ENCODE results near the gene TRIM10.
A peak's percentile ranks its signal among the peaks of the same experiment; 100 is the strongest.
"Not testable (repeated sequence)": the region's sequence is repeated elsewhere in the genome, so short reads cannot be mapped to it uniquely, and the experiment has no call there.

Gene TRIM10

GRCh38 chr6:30171677-30172471 is 10.9 kb upstream of the TRIM10 start:
- ChIA-PET CTCF (interaction anchor here (0.7 to 2.2 kb wide), 9 partner anchors 8 to 158 kb away, joined by 3 to 13 read pairs (median 3); no protein-coding TSS in a partner anchor), POLR2A (no interaction called here)
- Histone ChIP-seq H3K4me1 (ENCODE audit: control extremely low read depth in 1 of 4, control insufficient read depth in 4 of 4, insufficient read depth in 4 of 4, low read length in 3 of 4) (peaks cover 3 to 31% (median 24%) of the 10 kb centered on the region in 4 experiments), H3K9me3 (ENCODE audit: control extremely low read depth in 1 of 5, control insufficient read depth in 4 of 5, insufficient read depth in 2 of 5, low read depth in 1 of 5, low read length in 4 of 5) (no peaks in the 10 kb centered on the region), H3K36me3 (ENCODE audit: control insufficient read depth in 4 of 4, insufficient read depth in 4 of 4, low read length in 3 of 4) (no peaks in the 10 kb centered on the region), H3K27me3 (replicated peaks in 2 of 5; ENCODE audit: control insufficient read depth in 4 of 5, insufficient read depth in 5 of 5, low read length in 4 of 5) (peaks cover 4 to 59% (median 26%) of the 10 kb centered on the region in 5 experiments), H3K4me3 (ENCODE audit: control insufficient read depth in 1 of 7, extremely low read depth in 1 of 7, insufficient read depth in 4 of 7, low read depth in 2 of 7, low read length in 6 of 7) (peak overlapping the region in 4 of 7 experiments; percentile 12 to 54 (median 36)), H3K27ac (ENCODE audit: insufficient read depth in 1 of 2, low read depth in 1 of 2, low read length in 2 of 2, poor library complexity in 1 of 2, severe bottlenecking in 2 of 2) (no peak overlapping the region)
- 6% methylated on average over 54 of the region's 62 CpGs for WGBS (ENCODE audit: insufficient coverage)
- peak in 1 of 3 donors; percentile 31 for DNase-seq

- no peaks in the 10 kb centered on the region for H3K36me3 ChIP-seq (ENCODE audit: control insufficient read depth in 4 of 4, insufficient read depth in 4 of 4, low read length in 3 of 4)
- ChIA-PET POLR2A (interaction anchor here (0.8 kb wide), 1 partner anchor 19 kb away, joined by 3 read pairs; no protein-coding TSS in a partner anchor), CTCF (interaction anchor here (0.9 to 2.2 kb wide), 7 partner anchors 17 to 68 kb away, joined by 3 to 13 read pairs (median 5); no protein-coding TSS in a partner anchor)
- H3K27me3 ChIP-seq (replicated peaks in 2 of 5; ENCODE audit: control insufficient read depth in 4 of 5, insufficient read depth in 5 of 5, low read length in 4 of 5) = peaks cover 3 to 45% (median 22%) of the 10 kb centered on the region in 5 experiments
- WGBS (ENCODE audit: insufficient coverage) = 35% methylated on average over 7 of the region's 7 CpGs
- H3K9me3 ChIP-seq (ENCODE audit: control extremely low read depth in 1 of 5, control insufficient read depth in 4 of 5, insufficient read depth in 2 of 5, low read depth in 1 of 5, low read length in 4 of 5) = no peaks in the 10 kb centered on the region
- DNase-seq = peak; percentile 74 to 87 (median 80)
- H3K27ac ChIP-seq (ENCODE audit: insufficient read depth in 1 of 2, low read depth in 1 of 2, low read length in 2 of 2, poor library complexity in 1 of 2, severe bottlenecking in 2 of 2) = no peak overlapping the region
- H3K4me1 ChIP-seq (ENCODE audit: control extremely low read depth in 1 of 4, control insufficient read depth in 4 of 4, insufficient read depth in 4 of 4, low read length in 3 of 4) = peaks cover 3 to 32% (median 24%) of the 10 kb centered on the region in 4 experiments
- no peak overlapping the region for H3K4me3 ChIP-seq (ENCODE audit: control insufficient read depth in 1 of 7, extremely low read depth in 1 of 7, insufficient read depth in 4 of 7, low read depth in 2 of 7, low read length in 6 of 7)
These were observed 8.9 kb upstream of the TRIM10 start for GRCh38 chr6:30169658-30170614.

- POLR2A ChIA-PET = no interaction called here
- no peak for DNase-seq
- H3K36me3 ChIP-seq (ENCODE audit: control insufficient read depth in 4 of 4, insufficient read depth in 4 of 4, low read length in 3 of 4) = no peaks in the 10 kb centered on the region
- no peak overlapping the region for H3K27ac ChIP-seq (ENCODE audit: insufficient read depth in 1 of 2, low read depth in 1 of 2, low read length in 2 of 2, poor library complexity in 1 of 2, severe bottlenecking in 2 of 2)
- no peak overlapping the region for H3K4me3 ChIP-seq (ENCODE audit: control insufficient read depth in 1 of 7, extremely low read depth in 1 of 7, insufficient read depth in 4 of 7, low read depth in 2 of 7, low read length in 6 of 7)
- CTCF ChIA-PET = interaction anchor here (0.8 to 3.0 kb wide), 11 partner anchors 13 to 149 kb away, joined by 3 to 27 read pairs (median 4); partner anchors contain the start of gene TRIM40
- WGBS (ENCODE audit: insufficient coverage) = no CpG with 5 or more reads among the region's 1 CpG
- peaks cover 3 to 39% (median 30%) of the 10 kb centered on the region in 4 experiments for H3K4me1 ChIP-seq (ENCODE audit: control extremely low read depth in 1 of 4, control insufficient read depth in 4 of 4, insufficient read depth in 4 of 4, low read length in 3 of 4)
- H3K27me3 ChIP-seq (replicated peaks in 2 of 5; ENCODE audit: control insufficient read depth in 4 of 5, insufficient read depth in 5 of 5, low read length in 4 of 5) = peaks cover 3 to 35% (median 20%) of the 10 kb centered on the region in 5 experiments
- H3K9me3 ChIP-seq (ENCODE audit: control extremely low read depth in 1 of 5, control insufficient read depth in 4 of 5, insufficient read depth in 2 of 5, low read depth in 1 of 5, low read length in 4 of 5) = no peaks in the 10 kb centered on the region
These were observed 7.7 kb upstream of the TRIM10 start for GRCh38 chr6:30168741-30169140.

GRCh38 chr6:30167101-30167500 is 6.1 kb upstream of the TRIM10 start:
- no peak overlapping the region for H3K27ac ChIP-seq (ENCODE audit: insufficient read depth in 1 of 2, low read depth in 1 of 2, low read length in 2 of 2, poor library complexity in 1 of 2, severe bottlenecking in 2 of 2)
- DNase-seq = peak in 2 of 3 donors; percentile 51 to 54
- H3K36me3 ChIP-seq (ENCODE audit: control insufficient read depth in 4 of 4, insufficient read depth in 4 of 4, low read length in 3 of 4) = no peaks in the 10 kb centered on the region
- H3K27me3 ChIP-seq (replicated peaks in 2 of 5; ENCODE audit: control insufficient read depth in 4 of 5, insufficient read depth in 5 of 5, low read length in 4 of 5) = peaks cover 3 to 20% (median 10%) of the 10 kb centered on the region in 5 experiments
- no peak overlapping the region for H3K4me3 ChIP-seq (ENCODE audit: control insufficient read depth in 1 of 7, extremely low read depth in 1 of 7, insufficient read depth in 4 of 7, low read depth in 2 of 7, low read length in 6 of 7)
- ChIA-PET POLR2A (interaction anchor here (0.9 kb wide), 1 partner anchor 12 kb away, joined by 3 read pairs; no protein-coding TSS in a partner anchor), CTCF (interaction anchor here (0.9 to 3.0 kb wide), 9 partner anchors 15 to 319 kb away, joined by 3 to 27 read pairs (median 5); partner anchors contain the start of gene TRIM40)
- no peaks in the 10 kb centered on the region for H3K9me3 ChIP-seq (ENCODE audit: control extremely low read depth in 1 of 5, control insufficient read depth in 4 of 5, insufficient read depth in 2 of 5, low read depth in 1 of 5, low read length in 4 of 5)
- 8% methylated on average over 3 of the region's 6 CpGs for WGBS (ENCODE audit: insufficient coverage)
- H3K4me1 ChIP-seq (ENCODE audit: control extremely low read depth in 1 of 4, control insufficient read depth in 4 of 4, insufficient read depth in 4 of 4, low read length in 3 of 4) = peaks cover 3 to 49% (median 35%) of the 10 kb centered on the region in 4 experiments

GRCh38 chr6:30165238-30165637 is 4.2 kb upstream of the TRIM10 start:
- H3K27ac ChIP-seq (ENCODE audit: insufficient read depth in 1 of 2, low read depth in 1 of 2, low read length in 2 of 2, poor library complexity in 1 of 2, severe bottlenecking in 2 of 2); DNase-seq; H3K9me3 ChIP-seq (ENCODE audit: control extremely low read depth in 1 of 5, control insufficient read depth in 4 of 5, insufficient read depth in 2 of 5, low read depth in 1 of 5, low read length in 4 of 5); H3K27me3 ChIP-seq (replicated peaks in 2 of 5; ENCODE audit: control insufficient read depth in 4 of 5, insufficient read depth in 5 of 5, low read length in 4 of 5); H3K36me3 ChIP-seq (ENCODE audit: control insufficient read depth in 4 of 4, insufficient read depth in 4 of 4, low read length in 3 of 4); H3K4me3 ChIP-seq (ENCODE audit: control insufficient read depth in 1 of 7, extremely low read depth in 1 of 7, insufficient read depth in 4 of 7, low read depth in 2 of 7, low read length in 6 of 7); POLR2A ChIA-PET: not testable (repeated sequence)
- H3K4me1 ChIP-seq (ENCODE audit: control extremely low read depth in 1 of 4, control insufficient read depth in 4 of 4, insufficient read depth in 4 of 4, low read length in 3 of 4) = peaks cover 3 to 46% (median 29%) of the 10 kb centered on the region in 4 experiments
- WGBS (ENCODE audit: insufficient coverage) = no CpG with 5 or more reads among the region's 1 CpG
- CTCF ChIA-PET = interaction anchor here (1.3 kb wide), 1 partner anchor 61 kb away, joined by 3 read pairs; no protein-coding TSS in a partner anchor

GRCh38 chr6:30164714-30165113 is 3.7 kb upstream of the TRIM10 start:
- DNase-seq = no peak
- H3K9me3 ChIP-seq (ENCODE audit: control extremely low read depth in 1 of 5, control insufficient read depth in 4 of 5, insufficient read depth in 2 of 5, low read depth in 1 of 5, low read length in 4 of 5) = no peaks in the 10 kb centered on the region
- ChIA-PET POLR2A (no interaction called here), CTCF (interaction anchor here (1.0 to 1.7 kb wide), 3 partner anchors 33 to 61 kb away, joined by 3 to 5 read pairs (median 3); no protein-coding TSS in a partner anchor)
- H3K36me3 ChIP-seq (ENCODE audit: control insufficient read depth in 4 of 4, insufficient read depth in 4 of 4, low read length in 3 of 4) = no peaks in the 10 kb centered on the region
- H3K4me1 ChIP-seq (ENCODE audit: control extremely low read depth in 1 of 4, control insufficient read depth in 4 of 4, insufficient read depth in 4 of 4, low read length in 3 of 4) = peaks cover 3 to 44% (median 29%) of the 10 kb centered on the region in 4 experiments
- 93% methylated on average over 4 of the region's 4 CpGs for WGBS (ENCODE audit: insufficient coverage)
- H3K27ac ChIP-seq (ENCODE audit: insufficient read depth in 1 of 2, low read depth in 1 of 2, low read length in 2 of 2, poor library complexity in 1 of 2, severe bottlenecking in 2 of 2) = no peak overlapping the region
- H3K27me3 ChIP-seq (replicated peaks in 2 of 5; ENCODE audit: control insufficient read depth in 4 of 5, insufficient read depth in 5 of 5, low read length in 4 of 5) = no peaks in the 10 kb centered on the region
- H3K4me3 ChIP-seq (ENCODE audit: control insufficient read depth in 1 of 7, extremely low read depth in 1 of 7, insufficient read depth in 4 of 7, low read depth in 2 of 7, low read length in 6 of 7) = no peak overlapping the region
